ENCODE measurements around the gene NDUFAF7. TPM values are rescaled to one million over a fixed set of nuclear protein-coding genes. Genes with fewer than 3 reads are reported as not detected.

NDUFAF7 gene
- total RNA-seq, 1 experiment from 2014 or later = 103 TPM

DNA sequence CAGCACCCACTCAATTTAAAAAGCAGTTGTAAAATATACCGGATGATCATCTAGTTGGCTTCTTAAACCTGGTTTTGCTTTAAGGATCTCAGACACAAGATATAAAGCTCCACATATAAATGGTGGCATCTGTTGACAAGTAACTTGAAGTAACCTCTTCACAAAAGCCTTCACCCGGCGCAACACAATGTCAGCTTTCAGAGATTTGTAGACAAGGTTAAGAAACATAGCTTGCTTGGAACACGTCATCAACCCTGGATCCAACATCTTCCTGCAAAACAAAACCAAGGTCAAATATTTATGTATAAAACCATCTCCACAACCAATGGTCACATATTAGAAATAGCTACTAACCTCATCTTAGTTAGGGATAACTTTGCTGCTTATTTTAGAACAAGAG, 8.3 kb upstream of the NDUFAF7 start:
- Histone ChIP-seq H2BK20ac (ENCODE audit: low read depth, low read length, poor library complexity, severe bottlenecking) (no peak overlapping the region), H3K18ac (ENCODE audit: insufficient read length, low read depth, low read length) (no peak overlapping the region), H2AFZ (ENCODE audit: low read length) (no peak overlapping the region), H3K79me1 (ENCODE audit: insufficient read depth, low read depth, low read length, poor library complexity, severe bottlenecking) (peaks cover 2% of the 10 kb centered on the region), H3K23ac (ENCODE audit: insufficient read length, low read depth, low read length) (no peak overlapping the region), H3K4me2 (ENCODE audit: insufficient read depth, insufficient read length, low read length) (no peak overlapping the region), H2BK12ac (ENCODE audit: insufficient read length, low read depth, low read length) (no peak overlapping the region), H3K9ac (ENCODE audit: extremely low read depth, insufficient read length, low read length) (no peak overlapping the region), H3K4ac (ENCODE audit: low read depth, low read length) (no peak overlapping the region), H3K27ac (ENCODE audit: insufficient read length, low read depth, low read length) (no peak overlapping the region), H2BK15ac (ENCODE audit: low read depth, low read length) (no peak overlapping the region), H3K23me2 (ENCODE audit: insufficient read length, low read depth, low read length, poor library complexity, severe bottlenecking) (no peaks in the 10 kb centered on the region), H3T11ph (ENCODE audit: low read length) (no peak overlapping the region), H2BK5ac (ENCODE audit: insufficient read length, low read length) (no peak overlapping the region), H3K27me3 (ENCODE audit: insufficient read depth, low read length) (no peaks in the 10 kb centered on the region), H4K5ac (ENCODE audit: insufficient read length, low read depth, low read length) (no peak overlapping the region), H3K9me3 (ENCODE audit: control insufficient read depth, low read depth, low read length) (no peaks in the 10 kb centered on the region), H4K91ac (ENCODE audit: insufficient read length, low read depth, low read length) (no peak overlapping the region), H3K4me1 (ENCODE audit: insufficient read depth, low read length) (peaks cover 2% of the 10 kb centered on the region; the same call in 1 of the 2 replicates), H2AK5ac (ENCODE audit: insufficient read length, low read length) (no peak overlapping the region), H4K20me1 (ENCODE audit: control insufficient read depth, insufficient read depth, insufficient read length) (no peaks in the 10 kb centered on the region), H4K8ac (replicated peaks; ENCODE audit: insufficient read length, low read depth, low read length) (no peak overlapping the region), H3K79me2 (ENCODE audit: insufficient read depth, low read length) (peaks cover 18% of the 10 kb centered on the region; the same call in 1 of the 2 replicates), H3K56ac (ENCODE audit: insufficient read length, low read depth, low read length) (no peak overlapping the region), H2BK120ac (ENCODE audit: low read depth, low read length, poor library complexity, severe bottlenecking) (no peak overlapping the region), H3K14ac (ENCODE audit: insufficient read depth, low read length) (no peak overlapping the region)
- H3K9me3 Mint-ChIP-seq = no peaks in the 10 kb centered on the region
- H3K36me3 Mint-ChIP-seq (ENCODE audit: insufficient read depth in 1 of 3, low read depth in 3 of 3) = peaks cover 70 to 88% (median 86%) of the 10 kb centered on the region in 3 experiments
- no peaks in the 10 kb centered on the region for H3K27me3 Mint-ChIP-seq (ENCODE audit: low read depth)
- DNase-seq = no peak
- H3K27ac Mint-ChIP-seq = peak overlapping the region in 2 of 3 experiments; percentile 41 to 99; a peak in 4 of 7 replicates
- H3K4me1 Mint-ChIP-seq = peaks cover 47 to 51% of the 10 kb centered on the region in 2 experiments
- no peak overlapping the region for H3K4me3 Mint-ChIP-seq
- WGBS (ENCODE audit: extremely low coverage, insufficient read length, low lambda C conversion rate) = no CpG with 5 or more reads among the region's 4 CpGs
- TF ChIP-seq, protein P1, sequence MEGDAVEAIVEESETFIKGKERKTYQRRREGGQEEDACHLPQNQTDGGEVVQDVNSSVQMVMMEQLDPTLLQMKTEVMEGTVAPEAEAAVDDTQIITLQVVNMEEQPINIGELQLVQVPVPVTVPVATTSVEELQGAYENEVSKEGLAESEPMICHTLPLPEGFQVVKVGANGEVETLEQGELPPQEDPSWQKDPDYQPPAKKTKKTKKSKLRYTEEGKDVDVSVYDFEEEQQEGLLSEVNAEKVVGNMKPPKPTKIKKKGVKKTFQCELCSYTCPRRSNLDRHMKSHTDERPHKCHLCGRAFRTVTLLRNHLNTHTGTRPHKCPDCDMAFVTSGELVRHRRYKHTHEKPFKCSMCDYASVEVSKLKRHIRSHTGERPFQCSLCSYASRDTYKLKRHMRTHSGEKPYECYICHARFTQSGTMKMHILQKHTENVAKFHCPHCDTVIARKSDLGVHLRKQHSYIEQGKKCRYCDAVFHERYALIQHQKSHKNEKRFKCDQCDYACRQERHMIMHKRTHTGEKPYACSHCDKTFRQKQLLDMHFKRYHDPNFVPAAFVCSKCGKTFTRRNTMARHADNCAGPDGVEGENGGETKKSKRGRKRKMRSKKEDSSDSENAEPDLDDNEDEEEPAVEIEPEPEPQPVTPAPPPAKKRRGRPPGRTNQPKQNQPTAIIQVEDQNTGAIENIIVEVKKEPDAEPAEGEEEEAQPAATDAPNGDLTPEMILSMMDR (conservative IDR thresholded peaks at IDR 0.05) = no peak

All from H9 (cell line).